ENCODE measurements around the gene ADGRG3. TPM values are rescaled to one million over a fixed set of nuclear protein-coding genes. Genes with fewer than 3 reads are reported as not detected.

The ADGRG3 gene
- total and polyA plus RNA-seq, 9 of the 15 experiments (the other 6 are each of a cell fraction or from before 2014, with no cell fraction given), result 0.09 to 0.52 (median 0.14) TPM; not detected in 3

DNA sequence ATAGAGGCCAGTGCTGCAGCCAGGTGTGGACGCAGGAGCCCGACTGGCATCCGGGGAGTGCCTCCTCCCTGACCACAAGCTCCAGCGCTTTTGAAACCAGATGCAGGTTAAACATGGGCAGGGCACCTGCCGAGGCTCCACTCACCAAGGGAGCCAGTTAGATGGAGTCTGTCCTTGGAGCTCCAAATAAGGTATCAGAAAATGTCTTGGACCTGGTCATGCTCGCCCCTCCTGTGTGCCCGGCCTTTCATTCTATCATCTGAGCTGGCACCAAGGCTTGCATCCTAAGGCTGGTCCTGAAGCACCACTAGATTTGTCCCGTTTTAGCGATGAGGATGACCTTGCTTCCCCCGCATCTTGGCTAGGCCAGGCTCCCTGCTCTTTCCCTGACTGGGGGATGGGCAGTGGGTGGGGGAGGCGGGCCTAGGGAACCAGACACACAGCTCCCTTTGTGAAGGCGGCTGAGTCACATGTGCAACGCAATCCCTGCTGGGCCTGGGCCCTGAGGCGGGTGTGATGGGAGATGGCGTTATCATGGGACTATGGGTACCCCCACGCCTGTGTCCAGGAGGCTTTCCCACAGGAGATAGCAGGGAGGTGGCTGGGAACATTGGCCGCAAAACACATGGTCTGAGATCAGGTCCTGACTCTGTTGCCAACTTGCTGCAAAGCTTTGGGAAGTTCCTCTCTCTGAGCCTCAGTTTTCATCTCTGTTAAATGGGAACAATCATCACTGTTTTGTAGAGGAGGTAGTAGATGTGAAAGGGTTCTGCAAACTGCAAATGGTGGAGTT is 44.7 kb upstream of the ADGRG3 start (continued):
- TF ChIP-seq, protein P1, sequence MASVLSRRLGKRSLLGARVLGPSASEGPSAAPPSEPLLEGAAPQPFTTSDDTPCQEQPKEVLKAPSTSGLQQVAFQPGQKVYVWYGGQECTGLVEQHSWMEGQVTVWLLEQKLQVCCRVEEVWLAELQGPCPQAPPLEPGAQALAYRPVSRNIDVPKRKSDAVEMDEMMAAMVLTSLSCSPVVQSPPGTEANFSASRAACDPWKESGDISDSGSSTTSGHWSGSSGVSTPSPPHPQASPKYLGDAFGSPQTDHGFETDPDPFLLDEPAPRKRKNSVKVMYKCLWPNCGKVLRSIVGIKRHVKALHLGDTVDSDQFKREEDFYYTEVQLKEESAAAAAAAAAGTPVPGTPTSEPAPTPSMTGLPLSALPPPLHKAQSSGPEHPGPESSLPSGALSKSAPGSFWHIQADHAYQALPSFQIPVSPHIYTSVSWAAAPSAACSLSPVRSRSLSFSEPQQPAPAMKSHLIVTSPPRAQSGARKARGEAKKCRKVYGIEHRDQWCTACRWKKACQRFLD (CRISPR knock-in tag; IDR thresholded peaks at IDR 0.05), result no peak
- TF ChIP-seq FIP1L1 (IDR thresholded peaks at IDR 0.05; ENCODE audit: low read depth, low read length, poor library complexity, severe bottlenecking) (no peak), ZNF436 (CRISPR knock-in tag; IDR thresholded peaks at IDR 0.05) (no peak), SMAD3 (CRISPR knock-in tag; conservative IDR thresholded peaks at IDR 0.05) (no peak), NFXL1 (CRISPR knock-in tag; IDR thresholded peaks at IDR 0.05) (no peak), ZKSCAN8 (CRISPR knock-in tag; IDR thresholded peaks at IDR 0.05) (no peak), RBM14 (IDR thresholded peaks at IDR 0.05; ENCODE audit: borderline replicate concordance, insufficient read depth, low read depth, low read length) (no peak), RCOR1 (IDR thresholded peaks at IDR 0.05; ENCODE audit: borderline replicate concordance in 1 of 2, low read depth in 2 of 2, low read length in 2 of 2) (peak in 1 of 2 experiments; percentile 60; a peak in 1 of 4 replicates), ETV6 (IDR thresholded peaks at IDR 0.05; ENCODE audit: borderline replicate concordance in 1 of 2, low read depth in 2 of 2, low read length in 1 of 2) (no peak), ETV6 (CRISPR knock-in tag; IDR thresholded peaks at IDR 0.05; ENCODE audit: borderline replicate concordance) (no peak), ZNF561 (CRISPR knock-in tag; conservative IDR thresholded peaks at IDR 0.05) (no peak), SMARCB1 (IDR thresholded peaks at IDR 0.05; ENCODE audit: insufficient read length, low read depth) (no peak)
- TF ChIP-seq, protein P2, sequence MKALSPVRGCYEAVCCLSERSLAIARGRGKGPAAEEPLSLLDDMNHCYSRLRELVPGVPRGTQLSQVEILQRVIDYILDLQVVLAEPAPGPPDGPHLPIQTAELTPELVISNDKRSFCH (CRISPR knock-in tag; IDR thresholded peaks at IDR 0.05), result no peak
- TF ChIP-seq, protein P2 (tag; IDR thresholded peaks at IDR 0.05), result 0 out of 2 replicates have a peak, but pooled peaks have one; percentile 60
- TF ChIP-seq, protein P3, sequence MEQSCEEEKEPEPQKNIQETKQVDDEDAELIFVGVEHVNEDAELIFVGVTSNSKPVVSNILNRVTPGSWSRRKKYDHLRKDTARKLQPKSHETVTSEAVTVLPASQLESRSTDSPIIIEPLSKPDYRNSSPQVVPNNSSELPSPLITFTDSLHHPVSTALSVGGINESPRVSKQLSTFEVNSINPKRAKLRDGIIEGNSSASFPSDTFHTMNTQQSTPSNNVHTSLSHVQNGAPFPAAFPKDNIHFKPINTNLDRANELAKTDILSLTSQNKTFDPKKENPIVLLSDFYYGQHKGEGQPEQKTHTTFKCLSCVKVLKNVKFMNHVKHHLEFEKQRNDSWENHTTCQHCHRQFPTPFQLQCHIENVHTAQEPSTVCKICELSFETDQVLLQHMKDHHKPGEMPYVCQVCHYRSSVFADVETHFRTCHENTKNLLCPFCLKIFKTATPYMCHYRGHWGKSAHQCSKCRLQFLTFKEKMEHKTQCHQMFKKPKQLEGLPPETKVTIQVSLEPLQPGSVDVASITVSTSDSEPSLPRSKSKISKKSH (CRISPR knock-in tag; IDR thresholded peaks at IDR 0.05), result no peak
- TF ChIP-seq, protein P4, sequence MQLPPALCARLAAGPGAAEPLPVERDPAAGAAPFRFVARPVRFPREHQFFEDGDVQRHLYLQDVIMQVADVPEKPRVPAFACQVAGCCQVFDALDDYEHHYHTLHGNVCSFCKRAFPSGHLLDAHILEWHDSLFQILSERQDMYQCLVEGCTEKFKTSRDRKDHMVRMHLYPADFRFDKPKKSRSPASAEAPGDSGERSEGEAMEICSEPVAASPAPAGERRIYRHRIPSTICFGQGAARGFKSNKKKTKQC (CRISPR knock-in tag; IDR thresholded peaks at IDR 0.05), result no peak
- TF ChIP-seq, protein P5, sequence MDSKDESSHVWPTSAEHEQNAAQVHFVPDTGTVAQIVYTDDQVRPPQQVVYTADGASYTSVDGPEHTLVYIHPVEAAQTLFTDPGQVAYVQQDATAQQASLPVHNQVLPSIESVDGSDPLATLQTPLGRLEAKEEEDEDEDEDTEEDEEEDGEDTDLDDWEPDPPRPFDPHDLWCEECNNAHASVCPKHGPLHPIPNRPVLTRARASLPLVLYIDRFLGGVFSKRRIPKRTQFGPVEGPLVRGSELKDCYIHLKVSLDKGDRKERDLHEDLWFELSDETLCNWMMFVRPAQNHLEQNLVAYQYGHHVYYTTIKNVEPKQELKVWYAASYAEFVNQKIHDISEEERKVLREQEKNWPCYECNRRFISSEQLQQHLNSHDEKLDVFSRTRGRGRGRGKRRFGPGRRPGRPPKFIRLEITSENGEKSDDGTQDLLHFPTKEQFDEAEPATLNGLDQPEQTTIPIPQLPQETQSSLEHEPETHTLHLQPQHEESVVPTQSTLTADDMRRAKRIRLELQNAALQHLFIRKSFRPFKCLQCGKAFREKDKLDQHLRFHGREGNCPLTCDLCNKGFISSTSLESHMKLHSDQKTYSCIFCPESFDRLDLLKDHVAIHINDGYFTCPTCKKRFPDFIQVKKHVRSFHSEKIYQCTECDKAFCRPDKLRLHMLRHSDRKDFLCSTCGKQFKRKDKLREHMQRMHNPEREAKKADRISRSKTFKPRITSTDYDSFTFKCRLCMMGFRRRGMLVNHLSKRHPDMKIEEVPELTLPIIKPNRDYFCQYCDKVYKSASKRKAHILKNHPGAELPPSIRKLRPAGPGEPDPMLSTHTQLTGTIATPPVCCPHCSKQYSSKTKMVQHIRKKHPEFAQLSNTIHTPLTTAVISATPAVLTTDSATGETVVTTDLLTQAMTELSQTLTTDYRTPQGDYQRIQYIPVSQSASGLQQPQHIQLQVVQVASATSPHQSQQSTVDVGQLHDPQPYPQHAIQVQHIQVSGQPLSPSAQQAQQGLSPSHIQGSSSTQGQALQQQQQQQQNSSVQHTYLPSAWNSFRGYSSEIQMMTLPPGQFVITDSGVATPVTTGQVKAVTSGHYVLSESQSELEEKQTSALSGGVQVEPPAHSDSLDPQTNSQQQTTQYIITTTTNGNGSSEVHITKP (IDR thresholded peaks at IDR 0.05; ENCODE audit: partially characterized antibody), result no peak
